ENCODE data around the gene ATOX1.

GRCh38 chr5:151709109-151709735 is 49.2 kb downstream of the ATOX1 start:
- TF ChIP-seq CTCF (tag by site-specific recombination; IDR thresholded peaks at IDR 0.05) (no peak), ZBTB7A (tag by site-specific recombination; IDR thresholded peaks at IDR 0.05; ENCODE audit: low read depth) (no peak), ZNF510 (tag by site-specific recombination; IDR thresholded peaks at IDR 0.05; ENCODE audit: insufficient replicate concordance) (no peak), REST (tag by site-specific recombination; IDR thresholded peaks at IDR 0.05) (no peak), ZNF274 (IDR thresholded peaks at IDR 0.05; ENCODE audit: low read length) (no peak), ZNF274 (tag by site-specific recombination; IDR thresholded peaks at IDR 0.05; ENCODE audit: borderline replicate concordance) (no peak)
